Common myeloid progenitor, CD34-positive (primary cell): ENCODE measurements around the gene DCHS2.

ENCODE experiments used
- CTCF ChIA-PET: fragments of 350-600 bp; sonication (Branson Sonifier 250); formaldehyde crosslinking; loops from one replicate; lab custom pipeline; 2021; ENCODE audit warnings: antibody characterized with exemption; lab: Charles Lee
- POLR2A ChIA-PET: fragments of 350-600 bp; sonication (Branson Sonifier 250); formaldehyde crosslinking; loops from one replicate; lab custom pipeline; 2021; ENCODE audit warnings: antibody characterized with exemption; lab: Charles Lee
- DNase-seq, 3 donors: peaks; one replicate each; pipeline versions ENCODE4 v3.0.0 to v3.0.0-alpha.2; 2013
- H3K27ac ChIP-seq, 2 experiments: 1 replicate in 1 of 2; 2 replicates in 1 of 2; pipeline ENCODE4 v1.7.0; 2013; ENCODE audit warnings: inconsistent platforms in 2 of 2, low read length in 2 of 2, mild to moderate bottlenecking in 2 of 2, low read depth in 1 of 2, moderate library complexity in 1 of 2; ENCODE audit not compliant: severe bottlenecking in 2 of 2, insufficient read depth in 1 of 2, poor library complexity in 1 of 2
- H3K27me3 ChIP-seq, 5 experiments: replicated peaks in 2 of 5; 1 replicate in 3 of 5; 2 replicates in 2 of 5; pipeline versions ENCODE4 v1.6.1 to v1.7.0; 2013; ENCODE audit warnings: low read length in 4 of 5, mild to moderate bottlenecking in 2 of 5, moderate library complexity in 2 of 5, inconsistent platforms in 1 of 5; ENCODE audit not compliant: insufficient read depth in 5 of 5, control insufficient read depth in 4 of 5
- H3K36me3 ChIP-seq, 4 experiments: 1 replicate in 2 of 4; 2 replicates in 2 of 4; pipeline versions ENCODE4 v1.6.1 to v1.7.0; 2013; ENCODE audit warnings: low read length in 3 of 4, control low read depth in 1 of 4, mild to moderate bottlenecking in 1 of 4; ENCODE audit not compliant: control insufficient read depth in 4 of 4, insufficient read depth in 4 of 4
- H3K4me1 ChIP-seq, 4 experiments: 1 replicate in 3 of 4; 2 replicates in 1 of 4; pipeline versions ENCODE4 v1.6.1 to v1.7.1; 2013; ENCODE audit warnings: low read length in 3 of 4, mild to moderate bottlenecking in 3 of 4, control low read depth in 1 of 4, inconsistent platforms in 1 of 4, moderate library complexity in 1 of 4; ENCODE audit not compliant: control insufficient read depth in 4 of 4, insufficient read depth in 4 of 4; ENCODE audit errors: control extremely low read depth in 1 of 4
- H3K4me3 ChIP-seq, 7 experiments: 1 replicate in 4 of 7; 2 replicates in 3 of 7; pipeline versions ENCODE4 v1.5.1 to v1.7.0; 2013; ENCODE audit warnings: mild to moderate bottlenecking in 7 of 7, low read length in 6 of 7, moderate library complexity in 6 of 7, inconsistent platforms in 2 of 7, low read depth in 2 of 7, control low read depth in 1 of 7; ENCODE audit not compliant: insufficient read depth in 4 of 7, control insufficient read depth in 1 of 7; ENCODE audit errors: extremely low read depth in 1 of 7
- H3K9me3 ChIP-seq, 5 experiments: 1 replicate in 4 of 5; 2 replicates in 1 of 5; pipeline versions ENCODE4 v1.6.1 to v1.7.1; 2013; ENCODE audit warnings: low read length in 4 of 5, mild to moderate bottlenecking in 2 of 5, inconsistent platforms in 1 of 5, low read depth in 1 of 5, moderate library complexity in 1 of 5; ENCODE audit not compliant: control insufficient read depth in 4 of 5, insufficient read depth in 2 of 5; ENCODE audit errors: control extremely low read depth in 1 of 5
- WGBS: methylation state at CpG from one replicate; pipeline ENCODE4 v1.1.5; 2013; ENCODE audit not compliant: insufficient coverage; 5-methylcytosine and 5-hydroxymethylcytosine counted together

Gene DCHS2

GRCh38 chr4:154319736-154320135 is 171.9 kb downstream of the DCHS2 start:
- Histone ChIP-seq H3K4me3 (no peak overlapping the region), H3K9me3 (peaks cover 0 to 3% (median 0%) of the 10 kb centered on the region in 5 experiments), H3K36me3 (no peaks in the 10 kb centered on the region), H3K27me3 (peaks cover 0 to 6% (median 2%) of the 10 kb centered on the region in 5 experiments), H3K4me1 (no peaks in the 10 kb centered on the region), H3K27ac (no peak overlapping the region)
- POLR2A ChIA-PET: no interaction called here
- WGBS: 100% methylated on average over 1 of the region's 1 CpG
- CTCF ChIA-PET: no interaction called here
- no peak for DNase-seq

DNA sequence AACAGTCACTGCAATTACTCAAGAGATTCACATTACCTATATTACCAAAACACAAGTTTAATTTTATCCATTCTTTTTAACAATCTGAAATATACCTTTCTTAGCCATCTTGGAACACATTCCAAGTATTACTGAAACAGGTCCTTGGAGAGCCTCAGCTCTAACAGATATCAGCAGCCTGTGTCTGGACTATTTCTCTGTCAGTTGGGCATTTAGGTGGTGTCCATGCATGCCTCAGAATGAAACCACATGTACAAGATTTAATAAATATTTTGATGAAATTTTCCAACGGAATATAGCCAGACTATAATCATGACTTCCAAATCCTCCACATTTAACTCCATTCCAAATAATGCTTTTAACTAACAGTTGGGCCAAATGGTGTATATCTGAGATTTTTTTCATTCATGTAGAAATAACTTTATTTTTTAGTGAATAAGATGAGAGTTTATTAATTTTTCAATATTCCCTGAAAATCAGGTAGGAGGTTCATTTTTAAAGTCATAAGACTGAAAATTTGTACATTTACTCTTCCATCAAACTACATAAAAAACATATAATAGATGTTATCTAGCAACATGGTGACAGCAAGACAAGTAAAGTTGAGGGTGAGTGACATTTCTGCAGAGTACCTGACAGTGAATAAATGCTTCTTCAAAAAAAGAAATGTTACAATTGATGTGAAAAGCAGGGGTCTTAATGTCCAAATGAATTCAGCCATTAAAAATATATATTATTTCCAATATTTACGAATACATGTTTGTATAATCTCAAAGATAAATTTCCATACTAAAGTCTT is 174.2 kb downstream of the DCHS2 start:
- Histone ChIP-seq H3K27ac (no peak overlapping the region), H3K36me3 (no peaks in the 10 kb centered on the region), H3K27me3 (peaks cover 0 to 5% (median 0%) of the 10 kb centered on the region in 5 experiments), H3K4me1 (no peaks in the 10 kb centered on the region), H3K4me3 (no peak overlapping the region), H3K9me3 (peaks cover 0 to 3% (median 0%) of the 10 kb centered on the region in 5 experiments)
- POLR2A ChIA-PET: no interaction called here
- no peak for DNase-seq
- no CpG with 5 or more reads among the region's 2 CpGs for WGBS
- CTCF ChIA-PET: no interaction called here

GRCh38 chr4:154315741-154316140 is 175.9 kb downstream of the DCHS2 start:
- DNase-seq: no peak
- Histone ChIP-seq H3K27ac (no peak overlapping the region), H3K27me3 (peaks cover 0 to 5% (median 0%) of the 10 kb centered on the region in 5 experiments), H3K4me3 (no peak overlapping the region), H3K36me3 (no peaks in the 10 kb centered on the region), H3K4me1 (no peaks in the 10 kb centered on the region), H3K9me3 (peaks cover 0 to 3% (median 0%) of the 10 kb centered on the region in 5 experiments)
- POLR2A ChIA-PET: no interaction called here
- CTCF ChIA-PET: no interaction called here

DNA sequence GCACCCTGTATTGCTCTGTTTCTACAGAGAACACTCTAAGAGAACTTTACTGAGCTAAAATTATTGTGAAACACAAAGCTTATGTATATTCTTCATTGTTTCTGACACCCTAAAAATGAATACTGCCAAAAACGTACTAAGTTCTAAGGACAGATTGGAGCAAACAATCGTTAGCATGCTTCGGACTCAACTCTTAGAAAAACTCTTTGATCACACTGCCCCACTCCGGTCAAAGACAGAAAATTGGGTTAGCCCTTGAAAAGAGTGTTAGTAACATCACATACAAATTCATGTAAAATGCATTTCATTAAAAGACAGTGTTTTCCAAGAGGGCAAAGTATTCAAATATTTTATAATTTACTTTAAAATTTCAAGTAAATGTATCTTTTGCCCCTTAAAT is 177.4 kb downstream of the DCHS2 start:
- Histone ChIP-seq H3K36me3 (no peaks in the 10 kb centered on the region), H3K27me3 (peaks cover 0 to 3% (median 0%) of the 10 kb centered on the region in 5 experiments), H3K4me1 (no peaks in the 10 kb centered on the region), H3K4me3 (no peak overlapping the region), H3K9me3 (peaks cover 0 to 3% (median 0%) of the 10 kb centered on the region in 5 experiments), H3K27ac (no peak overlapping the region)
- POLR2A ChIA-PET: no interaction called here
- 80% methylated on average over 4 of the region's 4 CpGs for WGBS
- CTCF ChIA-PET: interaction anchor here (1.1 kb wide), 1 partner anchor 9 kb away, joined by 4 read pairs; no protein-coding TSS in a partner anchor
- DNase-seq: peak in 2 of 3 donors; percentile 5 to 6

GRCh38 chr4:154313004-154313585 is 178.5 kb downstream of the DCHS2 start:
- WGBS: 100% methylated on average over 1 of the region's 5 CpGs
- Histone ChIP-seq H3K27me3 (peaks cover 0 to 3% (median 0%) of the 10 kb centered on the region in 5 experiments), H3K36me3 (no peaks in the 10 kb centered on the region), H3K27ac (no peak overlapping the region), H3K4me3 (no peak overlapping the region), H3K4me1 (no peaks in the 10 kb centered on the region), H3K9me3 (no peaks in the 10 kb centered on the region)
- ChIA-PET POLR2A (no interaction called here), CTCF (interaction anchor here (1.1 kb wide), 1 partner anchor 10 kb away, joined by 4 read pairs; no protein-coding TSS in a partner anchor)
- no peak for DNase-seq

DNA sequence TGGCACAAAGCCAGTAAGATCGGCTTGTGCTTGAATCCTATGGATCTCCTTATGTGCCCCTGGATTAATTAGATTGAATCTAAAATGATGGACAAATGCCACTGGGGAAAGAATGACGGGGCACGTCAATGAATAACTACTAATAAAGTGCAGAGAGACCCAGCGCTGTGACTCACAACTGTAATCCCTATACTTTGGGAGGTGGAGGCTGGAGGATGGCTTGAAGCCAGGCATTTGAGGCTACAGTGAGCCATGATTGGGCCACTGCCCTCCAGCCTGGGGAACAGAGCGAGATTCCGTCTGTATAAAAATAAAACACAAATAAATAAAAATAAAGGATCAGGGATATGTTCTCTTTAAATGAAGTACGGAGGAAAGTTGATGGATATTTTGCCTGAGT is 179.4 kb downstream of the DCHS2 start:
- POLR2A ChIA-PET: no interaction called here
- no peaks in the 10 kb centered on the region for H3K36me3 ChIP-seq
- peaks cover 0 to 3% (median 0%) of the 10 kb centered on the region in 5 experiments for H3K27me3 ChIP-seq
- 93% methylated on average over 2 of the region's 7 CpGs for WGBS
- H3K9me3 ChIP-seq: no peaks in the 10 kb centered on the region
- H3K4me3 ChIP-seq: no peak overlapping the region
- no peaks in the 10 kb centered on the region for H3K4me1 ChIP-seq
- CTCF ChIA-PET: no interaction called here
- H3K27ac ChIP-seq: no peak overlapping the region
- DNase-seq: no peak

- no peak for DNase-seq
- no peaks in the 10 kb centered on the region for H3K36me3 ChIP-seq
- no peaks in the 10 kb centered on the region for H3K4me1 ChIP-seq
- no peaks in the 10 kb centered on the region for H3K9me3 ChIP-seq
- no peak overlapping the region for H3K4me3 ChIP-seq
- no peak overlapping the region for H3K27ac ChIP-seq
- ChIA-PET CTCF (interaction anchor here (1.3 kb wide), 1 partner anchor 20 kb away, joined by 4 read pairs; no protein-coding TSS in a partner anchor), POLR2A (no interaction called here)
- H3K27me3 ChIP-seq: peaks cover 0 to 3% (median 0%) of the 10 kb centered on the region in 5 experiments
Observed at GRCh38 chr4:154310578-154310977, 181.0 kb downstream of the DCHS2 start.
